GM12891 (cell line): ENCODE results near the gene EGFL7.

Experiments
- DNase-seq: peaks from one replicate; pipeline ENCODE4 v3.0.0; 2011; ENCODE audit warnings: low spot score; ENCODE audit not compliant: insufficient read length
- FAIRE-seq: peaks from 2 replicates; lab custom pipeline; 2011; peaks lifted over from hg19 to GRCh38; lab: Jason Lieb, UNC
- PAX5 ChIP-seq: IDR thresholded peaks from 2 replicates; pipeline ENCODE4 v1.6.1; 2011; ENCODE audit warnings: low read length, moderate library complexity, mild to moderate bottlenecking; ENCODE audit not compliant: insufficient read depth, severe bottlenecking
- POLR2A ChIP-seq: IDR thresholded peaks from 2 replicates; pipeline ENCODE4 v1.6.1; 2011; ENCODE audit warnings: low read depth, low read length, control low read depth
- POLR2AphosphoS5 ChIP-seq: IDR thresholded peaks from 2 replicates; pipeline ENCODE4 v1.6.1; 2011; ENCODE audit warnings: low read depth, low read length, control low read depth
- POU2F2 ChIP-seq: IDR thresholded peaks from 2 replicates; pipeline ENCODE4 v1.6.1; 2011; ENCODE audit warnings: low read depth, mild to moderate bottlenecking, control low read depth, low read length, moderate library complexity
- SPI1 ChIP-seq: IDR thresholded peaks from 2 replicates; pipeline ENCODE4 v1.6.1; 2011; ENCODE audit warnings: low read depth, low read length, control low read depth
- TAF1 ChIP-seq: IDR thresholded peaks from 2 replicates; pipeline ENCODE4 v1.6.1; 2011; ENCODE audit warnings: low read depth, low read length, control low read depth

EGFL7 gene

GRCh38 chr9:136643596-136644342 lies 18.9 kb upstream of the EGFL7 start:
- DNase-seq = no peak
- TF ChIP-seq TAF1 (no peak), POLR2AphosphoS5 (no peak), PAX5 (no peak), POU2F2 (no peak), SPI1 (no peak), POLR2A (no peak)
- FAIRE-seq = no peak

GRCh38 chr9:136644343-136644592 lies 18.4 kb upstream of the EGFL7 start:
- no peak for TF ChIP-seq PAX5
- TF ChIP-seq SPI1 = no peak
- TF ChIP-seq TAF1 = no peak
- no peak for TF ChIP-seq POU2F2
- no peak for TF ChIP-seq POLR2A
- no peak for TF ChIP-seq POLR2AphosphoS5
- DNase-seq (no peak), FAIRE-seq (peak; percentile 82)

GRCh38 chr9:136644593-136645351 lies 17.9 kb upstream of the EGFL7 start:
- DNase-seq (peak; percentile 94), FAIRE-seq (no peak)
- TF ChIP-seq PAX5 (no peak), POU2F2 (no peak), SPI1 (peak; percentile 42), POLR2AphosphoS5 (no peak), POLR2A (no peak), TAF1 (no peak)

- DNase-seq (no peak), FAIRE-seq (no peak)
- TF ChIP-seq POLR2A = no peak
- no peak for TF ChIP-seq PAX5
- no peak for TF ChIP-seq POU2F2
These were observed 17.3 kb upstream of the EGFL7 start for GRCh38 chr9:136645352-136645902.

GRCh38 chr9:136645903-136646754 lies 16.6 kb upstream of the EGFL7 start:
- peak; percentile 26 for FAIRE-seq
- no peak for TF ChIP-seq TAF1
- TF ChIP-seq POLR2AphosphoS5 = no peak
- TF ChIP-seq POLR2A = no peak
- no peak for TF ChIP-seq PAX5
- no peak for TF ChIP-seq POU2F2
- TF ChIP-seq SPI1 = no peak
- no peak for DNase-seq

- no peak for DNase-seq
- no peak for FAIRE-seq
- TF ChIP-seq POLR2A = no peak
- TF ChIP-seq POLR2AphosphoS5 = no peak
- no peak for TF ChIP-seq TAF1
- no peak for TF ChIP-seq PAX5
- TF ChIP-seq SPI1 = no peak
- no peak for TF ChIP-seq POU2F2
These were observed 15.6 kb upstream of the EGFL7 start for GRCh38 chr9:136646827-136647711.

- no peak for TF ChIP-seq POU2F2
- no peak for TF ChIP-seq POLR2AphosphoS5
- no peak for TF ChIP-seq POLR2A
- TF ChIP-seq TAF1 = no peak
- no peak for TF ChIP-seq SPI1
- TF ChIP-seq PAX5 = no peak
- no peak for FAIRE-seq
- no peak for DNase-seq
These were observed 14.0 kb upstream of the EGFL7 start for GRCh38 chr9:136648751-136649150.

- DNase-seq (no peak), FAIRE-seq (no peak)
- TF ChIP-seq POU2F2 (no peak), SPI1 (no peak), PAX5 (no peak), POLR2AphosphoS5 (no peak), TAF1 (no peak), POLR2A (no peak)
These were observed 12.7 kb upstream of the EGFL7 start for GRCh38 chr9:136650021-136650420.
